IPS DF 4.7 (cell line): Measurements from ENCODE around the gene MAGEC3.
"Not testable (repeated sequence)": the region's sequence is repeated elsewhere in the genome, so short reads cannot be mapped to it uniquely, and the experiment has no call there.

Experiments used
- DNase-seq: peaks from one replicate; pipeline ENCODE4 v3.0.0-alpha.2; 2013; ENCODE audit warnings: low spot score; ENCODE audit errors: extremely low read depth

Gene MAGEC3, protein sequence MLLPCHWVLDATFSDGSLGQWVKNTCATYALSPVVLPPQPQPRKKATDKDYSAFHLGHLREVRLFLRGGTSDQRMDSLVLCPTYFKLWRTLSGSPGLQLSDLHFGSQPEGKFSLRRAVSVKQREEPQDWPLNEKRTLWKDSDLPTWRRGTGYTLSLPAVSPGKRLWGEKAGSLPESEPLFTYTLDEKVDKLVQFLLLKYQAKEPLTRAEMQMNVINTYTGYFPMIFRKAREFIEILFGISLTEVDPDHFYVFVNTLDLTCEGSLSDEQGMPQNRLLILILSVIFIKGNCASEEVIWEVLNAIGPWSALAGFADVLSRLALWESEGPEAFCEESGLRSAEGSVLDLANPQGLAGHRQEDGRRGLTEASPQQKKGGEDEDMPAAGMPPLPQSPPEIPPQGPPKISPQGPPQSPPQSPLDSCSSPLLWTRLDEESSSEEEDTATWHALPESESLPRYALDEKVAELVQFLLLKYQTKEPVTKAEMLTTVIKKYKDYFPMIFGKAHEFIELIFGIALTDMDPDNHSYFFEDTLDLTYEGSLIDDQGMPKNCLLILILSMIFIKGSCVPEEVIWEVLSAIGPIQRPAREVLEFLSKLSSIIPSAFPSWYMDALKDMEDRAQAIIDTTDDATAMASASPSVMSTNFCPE

DNA sequence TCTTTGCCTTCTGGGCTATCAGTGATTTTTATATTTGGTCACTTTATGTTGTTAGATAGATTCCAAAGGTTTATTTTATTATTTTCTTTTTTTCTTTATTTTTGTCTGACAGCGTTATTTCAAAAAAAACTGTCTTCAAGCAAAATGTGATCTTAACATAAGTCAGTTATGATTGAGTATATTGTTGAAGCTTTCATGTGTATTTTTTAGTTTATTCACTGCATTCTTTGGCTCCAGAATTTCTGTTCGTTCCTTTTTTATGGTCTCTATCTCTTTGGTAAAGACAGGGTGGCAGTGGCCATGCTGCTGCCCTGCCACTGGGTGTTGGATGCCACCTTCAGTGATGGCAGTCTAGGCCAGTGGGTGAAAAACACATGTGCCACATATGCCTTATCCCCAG, at the start of gene MAGEC3:
Gene MAGEC3 (plus strand): TSS at position 301 of the 400 bp plus-strand sequence. CDS start 0 bp downstream, at position 301.
- no peak for DNase-seq

DNA sequence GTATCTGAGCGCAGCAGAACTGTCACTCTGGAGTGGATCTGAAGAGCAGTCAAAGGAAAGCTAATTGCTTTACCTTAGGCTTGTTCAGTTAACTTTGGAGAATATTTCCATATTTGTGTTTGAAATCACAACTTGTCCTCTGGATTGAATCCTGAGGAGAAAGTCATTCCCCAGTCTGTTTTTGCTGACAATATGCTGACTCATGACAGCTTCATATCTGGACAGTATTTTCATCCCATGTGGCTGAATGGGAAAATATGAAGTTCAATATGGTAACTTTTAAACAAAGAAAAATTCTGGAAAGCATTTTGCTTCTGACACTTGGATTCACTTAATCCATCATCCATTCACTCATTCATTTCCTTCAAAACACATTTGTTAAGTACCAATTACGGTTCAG, 46.3 kb upstream of the MAGEC3 start:
- DNase-seq: no peak

DNA sequence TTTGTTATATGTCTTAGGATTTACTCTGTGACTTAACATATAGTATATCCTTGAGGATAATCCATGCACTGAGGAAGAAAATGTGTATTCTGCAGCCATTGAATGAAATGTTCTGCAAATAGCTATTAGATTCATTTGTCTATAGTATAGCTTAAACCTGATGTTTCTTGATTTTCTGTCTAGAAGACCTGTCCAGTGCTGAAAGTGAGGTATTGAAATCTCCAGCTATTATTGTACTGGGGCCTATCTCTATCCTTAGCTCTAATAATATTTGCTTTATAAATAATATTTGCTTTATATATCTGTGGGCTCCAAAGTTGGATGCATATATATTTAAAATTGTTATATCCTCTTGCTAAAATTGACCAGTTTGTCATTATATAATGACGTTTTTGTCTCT, 26.7 kb upstream of the MAGEC3 start:
- no peak for DNase-seq

DNA sequence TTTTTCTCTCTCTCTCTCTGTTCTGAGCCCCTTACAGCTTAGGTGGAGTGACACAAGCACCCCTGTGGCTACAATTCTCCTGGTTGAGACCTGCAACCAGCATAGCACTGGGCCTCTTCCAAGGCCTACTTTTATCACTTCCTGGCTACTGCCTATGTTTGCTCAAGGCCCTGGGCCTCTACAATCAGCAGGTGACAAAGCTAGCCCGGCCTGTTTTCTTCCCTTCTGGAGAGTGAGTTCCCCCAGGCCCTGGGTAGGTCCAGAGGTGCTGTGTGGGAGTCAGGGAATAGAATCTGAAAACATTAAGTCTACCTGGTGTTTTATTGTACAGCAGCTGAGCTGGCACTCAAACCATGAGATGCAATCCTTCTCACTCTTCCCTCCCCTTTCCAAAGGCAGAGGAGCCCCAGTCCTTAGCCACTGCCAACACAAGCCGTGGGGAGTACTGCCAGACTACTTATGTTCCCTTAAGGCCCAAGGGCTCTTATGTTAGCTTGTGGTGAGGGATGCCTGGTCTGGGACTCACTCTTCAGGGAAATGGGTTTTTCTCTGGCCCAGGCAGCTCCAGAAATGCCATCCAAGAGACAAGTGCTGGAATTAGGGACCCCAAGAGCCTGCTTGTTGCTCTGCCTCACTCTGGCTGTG, 23.8 kb upstream of the MAGEC3 start:
- DNase-seq: no peak

DNA sequence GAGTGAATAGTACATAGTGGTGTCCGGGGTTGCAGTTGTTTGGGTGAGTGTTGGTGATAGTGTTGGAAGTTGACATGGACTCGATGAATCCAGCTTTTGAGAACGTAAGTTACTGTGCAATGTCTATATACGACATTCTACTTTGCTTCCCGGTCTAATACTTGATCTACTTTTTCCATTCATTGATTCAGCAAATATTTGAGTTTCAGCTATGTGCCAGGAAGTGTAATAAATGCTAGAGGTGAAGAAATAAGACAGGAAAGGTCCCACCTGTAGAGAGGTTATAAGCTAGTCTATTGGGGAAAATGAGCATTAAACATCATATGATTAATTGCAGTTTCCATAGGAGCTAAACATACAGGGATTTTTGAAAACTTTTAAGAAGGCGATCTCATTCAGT, 22.2 kb upstream of the MAGEC3 start:
- no peak for DNase-seq

DNA sequence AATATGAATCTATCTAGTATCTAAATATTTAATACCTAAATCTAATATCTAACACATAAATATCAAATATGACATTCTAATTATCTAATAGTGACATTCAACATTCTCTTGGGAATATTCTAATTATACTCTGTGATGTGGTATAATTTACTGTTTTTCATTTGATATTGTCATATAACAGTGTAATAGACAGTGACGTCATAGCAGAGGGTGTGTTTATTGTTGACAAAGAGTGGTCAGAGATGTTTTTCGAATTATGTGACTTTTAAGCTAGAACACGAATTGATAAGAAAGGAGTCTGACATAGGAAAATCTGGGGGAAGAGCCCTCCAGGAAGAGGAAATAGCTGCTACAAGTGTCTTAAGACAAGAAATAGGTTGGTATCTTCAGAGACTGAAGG, 5.9 kb upstream of the MAGEC3 start:
- no peak for DNase-seq

DNA sequence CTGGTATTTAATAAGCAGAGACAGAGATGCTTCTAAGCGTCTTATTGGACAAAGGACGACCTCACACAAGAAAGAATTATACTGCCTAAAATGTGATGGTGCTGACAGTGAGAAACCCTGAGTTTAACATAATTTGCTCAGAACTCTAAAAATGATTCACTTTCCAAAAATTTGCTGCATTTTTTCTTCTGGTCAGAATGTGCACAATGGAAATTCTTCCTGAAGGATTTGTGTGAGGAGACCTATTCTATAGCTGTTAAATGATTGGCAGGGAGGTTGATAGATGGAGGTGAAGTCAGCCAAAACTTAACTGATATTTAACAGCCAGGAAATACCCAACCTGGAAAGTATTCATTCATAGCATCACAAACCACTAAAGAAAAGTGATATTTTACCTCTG, 1.7 kb downstream of the MAGEC3 start:
- no peak for DNase-seq

DNA sequence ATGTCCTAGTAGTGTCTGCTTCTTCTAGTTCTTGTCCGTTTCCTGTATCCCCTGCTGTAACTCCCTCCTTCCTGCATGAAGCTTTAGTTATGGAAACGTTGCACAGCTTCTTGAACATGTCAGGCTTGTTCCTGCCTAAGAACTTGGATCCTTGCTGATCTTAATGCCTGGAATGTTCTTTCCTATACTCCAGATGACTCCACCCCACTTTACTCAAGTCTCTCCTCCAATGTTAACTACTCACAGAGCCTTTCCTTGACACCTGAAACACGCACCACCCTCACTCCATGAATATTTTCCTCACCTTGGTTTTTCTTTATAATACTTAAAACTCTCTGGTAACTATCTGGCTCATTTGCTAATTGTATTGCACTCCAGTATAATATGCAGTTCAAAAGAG, 19.4 kb downstream of the MAGEC3 start:
- DNase-seq: no peak

DNA sequence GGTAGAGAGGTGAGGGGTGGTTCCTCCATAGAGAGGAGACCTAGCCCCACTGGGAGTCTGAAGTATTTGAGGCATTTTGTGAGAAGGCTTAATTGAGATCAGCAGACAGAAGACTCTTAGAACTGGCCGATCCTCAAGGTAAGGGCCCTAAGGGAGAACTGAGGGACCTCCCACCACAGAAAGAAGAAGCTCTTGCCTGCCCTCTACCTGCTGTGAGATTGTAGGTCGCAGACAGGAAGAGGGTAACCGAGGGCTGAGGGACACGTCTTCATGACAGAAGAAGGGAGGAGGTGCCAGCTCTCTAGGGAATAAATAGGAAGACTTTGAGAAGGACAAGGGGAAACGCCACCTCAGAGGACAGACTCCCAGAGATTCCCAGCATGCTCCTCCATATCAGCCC, 41.5 kb downstream of the MAGEC3 start:
- DNase-seq: no peak

DNA sequence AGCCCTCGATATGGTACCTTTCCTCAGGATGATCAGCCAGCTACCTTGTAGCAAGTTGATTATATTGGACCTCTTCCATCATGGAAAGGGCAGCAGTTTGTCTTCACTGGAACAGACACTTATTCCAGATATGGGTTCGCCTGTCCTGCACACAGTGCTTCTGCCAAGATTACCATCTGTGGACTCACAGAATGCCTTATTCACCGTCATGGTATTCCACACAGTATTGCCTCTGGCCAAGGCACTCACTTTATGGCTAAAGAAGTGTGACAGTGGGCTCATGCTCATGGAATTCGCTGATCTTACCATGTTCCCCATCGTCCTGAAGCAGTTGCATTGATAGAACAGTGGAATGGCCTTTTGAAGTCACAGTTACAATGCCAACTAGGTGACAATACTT, 50.7 kb downstream of the MAGEC3 start:
- DNase-seq: not testable (repeated sequence)

DNA sequence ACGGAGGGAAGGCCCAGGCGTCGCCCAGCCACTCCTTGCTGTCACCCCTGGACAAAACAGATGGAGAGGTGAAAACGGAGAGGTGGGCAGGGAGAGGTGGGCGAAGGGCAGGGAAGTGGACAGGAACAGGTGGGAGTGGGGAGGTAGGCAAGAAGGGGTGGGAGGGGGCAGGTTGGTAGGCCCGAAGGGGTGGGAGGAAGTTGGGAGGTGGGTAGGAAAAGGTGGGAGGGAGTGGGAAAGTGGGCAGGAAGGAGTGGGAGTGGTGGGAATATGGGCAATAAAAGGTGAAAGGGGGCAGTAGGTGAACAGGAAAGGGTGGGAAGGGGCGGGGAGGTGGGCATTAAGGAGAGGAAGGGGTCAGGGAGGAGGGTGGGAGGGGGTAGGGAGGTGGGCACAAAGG, 56.6 kb downstream of the MAGEC3 start:
- no peak for DNase-seq

DNA sequence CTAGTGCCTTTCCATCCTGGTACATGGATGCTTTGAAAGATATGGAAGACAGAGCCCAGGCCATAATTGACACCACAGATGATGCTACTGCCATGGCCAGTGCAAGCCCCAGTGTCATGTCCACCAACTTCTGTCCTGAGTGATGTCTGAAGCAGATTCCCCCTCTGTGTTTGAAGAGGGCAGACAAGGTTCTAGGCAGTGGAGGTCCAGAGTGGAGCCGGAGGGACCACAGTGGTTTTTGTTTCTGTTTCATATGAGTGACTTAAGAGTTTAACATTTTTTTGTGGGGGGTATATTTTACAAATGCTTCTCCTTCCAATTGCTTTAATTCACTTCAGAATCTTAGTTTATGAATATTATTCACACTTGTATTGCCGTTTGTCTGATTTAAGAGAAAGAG, 59.6 kb downstream of the MAGEC3 start:
- DNase-seq: no peak

DNA sequence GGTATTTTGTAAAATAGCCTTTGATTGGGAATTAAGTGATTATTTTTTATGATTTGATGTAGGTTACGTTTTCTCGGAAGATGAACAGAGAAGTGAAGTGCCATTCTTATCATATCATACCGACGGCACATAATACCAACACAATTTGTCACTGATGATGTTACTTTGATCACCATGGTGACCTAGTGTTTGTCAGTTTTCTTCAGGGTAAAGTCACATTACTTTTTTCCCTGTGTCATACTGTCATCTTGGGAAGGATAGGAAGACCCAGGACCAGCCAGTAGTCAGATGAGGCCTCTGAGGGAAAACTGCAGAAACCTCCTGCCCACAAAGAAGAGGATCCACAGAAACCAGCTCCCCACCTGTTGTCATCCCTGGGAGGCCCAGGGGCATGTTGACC, 64.2 kb downstream of the MAGEC3 start:
- no peak for DNase-seq

DNA sequence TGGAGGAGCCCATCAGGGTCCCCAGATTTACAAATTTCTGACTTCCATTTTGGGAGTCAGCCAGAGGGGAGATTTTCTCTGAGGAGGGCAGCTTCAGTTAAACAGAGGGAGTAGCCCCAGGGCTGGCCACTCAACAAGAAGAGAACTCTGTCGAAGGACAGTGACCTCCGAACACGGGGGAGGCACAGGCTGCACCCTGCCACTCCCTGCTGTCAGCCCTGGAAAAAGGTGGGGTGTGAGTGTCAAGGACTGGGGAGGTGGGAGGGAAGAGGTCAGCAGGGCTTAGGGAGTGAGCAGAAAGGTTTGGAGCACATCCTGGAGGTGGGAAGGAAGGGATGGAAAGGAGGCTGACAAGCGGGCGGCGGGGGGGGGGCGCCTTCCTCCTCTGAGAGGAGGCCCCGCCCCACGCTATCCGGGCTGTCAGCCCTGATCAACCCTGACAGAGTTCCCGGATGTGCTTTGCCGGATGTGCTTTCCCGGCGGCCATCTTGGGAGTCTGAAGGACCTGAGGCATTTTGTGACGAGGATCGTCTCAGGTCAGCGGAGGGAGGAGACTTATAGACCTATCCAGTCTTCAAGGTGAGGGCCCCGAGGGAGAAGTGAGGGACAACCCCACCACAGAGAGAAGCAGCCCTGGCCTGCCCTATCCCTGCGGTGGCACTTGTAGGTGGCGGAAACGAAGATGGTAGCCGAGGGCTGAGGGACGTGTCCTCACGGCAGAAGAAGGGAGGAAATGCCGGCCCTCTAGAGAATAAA, 65.5 kb downstream of the MAGEC3 start, which contains the start of gene MAGEC1:
Gene MAGEC1 (plus strand): TSS at position 495 of the 756 bp plus-strand sequence. CDS start 1,179 bp downstream, outside the sequence.
- DNase-seq: no peak

DNA sequence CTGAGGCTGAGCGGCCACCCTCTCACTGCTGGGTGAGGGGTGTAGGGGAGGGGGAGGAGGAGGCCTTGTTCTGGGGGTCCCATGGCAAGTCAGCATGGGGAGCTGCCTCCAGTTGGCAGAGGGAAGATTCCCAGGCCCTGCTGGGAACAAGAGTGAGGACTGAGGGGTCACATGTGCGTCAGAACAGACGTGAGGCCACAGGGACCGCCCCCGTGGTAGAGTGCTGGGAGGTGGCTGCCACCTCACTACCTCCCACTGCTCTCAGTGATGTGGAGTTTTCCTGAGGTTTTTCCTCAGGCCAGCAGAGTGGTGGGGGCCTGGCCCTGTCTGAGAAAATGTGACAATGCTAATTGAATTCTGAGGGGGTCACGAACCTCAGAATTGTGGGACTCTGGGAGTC, 66.1 kb downstream of the MAGEC3 start:
- DNase-seq: no peak

DNA sequence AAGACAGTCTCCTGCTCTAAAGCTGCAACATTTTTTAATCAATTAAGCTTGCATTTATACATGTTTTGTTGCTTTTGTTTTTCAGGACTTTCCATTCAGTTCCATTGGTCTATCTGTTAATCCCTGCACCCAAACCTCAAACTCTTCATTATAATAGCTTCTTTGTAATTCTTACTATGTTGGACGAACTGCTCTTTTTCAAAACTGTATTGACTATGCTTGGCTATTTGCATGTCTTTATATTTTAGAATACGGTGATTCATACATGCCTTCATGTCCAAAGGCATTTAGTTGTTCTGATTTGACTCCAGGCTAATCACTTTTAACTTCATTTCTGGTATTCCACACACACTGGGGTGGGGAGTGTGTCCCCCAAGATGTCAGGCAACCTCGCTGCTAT, 79.7 kb downstream of the MAGEC3 start:
- no peak for DNase-seq

DNA sequence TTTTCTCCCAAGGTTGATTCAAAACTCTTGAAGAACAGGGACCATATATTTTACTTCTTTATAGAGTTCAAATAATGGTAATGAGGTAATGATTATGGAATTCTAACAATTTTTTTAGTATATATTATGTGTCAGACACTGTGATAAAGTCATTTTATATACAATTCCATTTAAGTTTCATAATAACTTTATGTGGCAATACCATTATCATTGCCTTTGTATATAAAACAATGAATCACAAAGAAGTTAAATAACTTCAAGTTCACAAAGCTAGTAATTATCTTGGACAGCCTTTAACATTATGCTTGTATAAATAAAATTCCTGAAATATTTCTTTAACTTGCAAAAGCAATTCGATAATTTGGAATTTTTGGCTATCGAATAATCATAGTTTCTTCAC, 86.2 kb downstream of the MAGEC3 start:
- no peak for DNase-seq

DNA sequence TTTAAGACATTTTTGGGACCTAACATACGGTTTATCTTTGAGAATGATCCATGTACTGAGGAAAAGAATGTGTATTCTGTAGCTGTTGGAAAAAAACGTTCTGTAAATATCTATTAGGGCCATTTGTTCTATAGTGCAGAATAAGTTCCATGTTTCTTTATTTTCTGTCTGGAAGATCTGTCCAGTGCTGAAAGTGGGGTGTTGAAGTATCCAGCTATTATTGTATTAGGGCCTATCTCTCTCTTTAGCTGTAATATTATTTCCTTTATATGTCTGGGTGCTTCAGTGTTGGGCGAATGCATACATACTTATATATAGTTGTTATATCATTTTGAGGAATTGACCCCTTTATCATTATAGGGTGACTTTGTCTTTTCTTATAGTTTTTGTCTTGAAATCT, 90.3 kb downstream of the MAGEC3 start:
- DNase-seq: no peak

DNA sequence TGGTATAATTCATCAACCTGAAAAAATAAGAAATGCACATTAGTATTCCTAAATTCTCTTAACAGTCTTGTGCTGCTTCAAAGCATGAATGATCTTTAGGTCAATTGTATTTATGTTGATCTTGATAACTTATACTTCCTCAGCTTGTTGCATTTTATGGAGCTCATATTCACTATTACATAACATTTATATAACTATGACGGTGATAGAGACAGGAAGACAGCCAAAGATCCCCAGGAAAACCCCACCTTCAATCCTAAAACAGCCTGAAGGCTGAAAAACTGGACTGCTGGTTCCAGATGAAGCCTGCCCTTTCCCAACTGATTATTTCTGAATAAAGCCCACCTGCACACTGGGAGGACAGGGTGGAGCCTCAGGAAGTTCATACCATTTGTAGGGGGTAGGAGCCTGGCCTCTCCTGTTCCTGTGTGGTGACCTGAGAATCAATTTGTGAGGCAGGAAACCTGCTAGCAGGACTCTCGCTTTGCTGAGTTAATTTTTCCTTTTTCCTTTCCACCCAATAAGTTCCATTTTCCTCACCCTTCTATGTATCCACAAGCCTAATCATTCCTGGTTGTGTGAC, 96.0 kb downstream of the MAGEC3 start:
- DNase-seq: no peak

DNA sequence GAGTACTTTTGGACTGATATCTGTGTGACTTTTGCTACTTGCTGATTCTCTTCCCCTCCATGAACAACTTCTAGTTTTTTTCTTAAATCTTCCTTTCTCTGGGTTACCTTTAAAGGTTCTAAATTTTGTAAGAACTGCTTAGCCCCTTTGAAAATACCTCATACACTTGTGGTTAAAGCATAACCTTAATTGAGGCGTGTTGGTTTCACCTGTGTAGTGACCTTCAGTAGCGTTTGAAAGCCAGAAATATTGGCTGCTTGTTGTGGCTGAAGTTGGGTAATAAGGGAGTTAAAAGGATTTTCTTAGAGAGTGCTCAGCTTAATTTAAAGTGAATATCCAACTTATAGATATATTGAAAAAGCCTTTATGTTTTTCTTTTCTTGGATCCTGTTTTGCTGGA, 97.5 kb downstream of the MAGEC3 start:
- DNase-seq: no peak

DNA sequence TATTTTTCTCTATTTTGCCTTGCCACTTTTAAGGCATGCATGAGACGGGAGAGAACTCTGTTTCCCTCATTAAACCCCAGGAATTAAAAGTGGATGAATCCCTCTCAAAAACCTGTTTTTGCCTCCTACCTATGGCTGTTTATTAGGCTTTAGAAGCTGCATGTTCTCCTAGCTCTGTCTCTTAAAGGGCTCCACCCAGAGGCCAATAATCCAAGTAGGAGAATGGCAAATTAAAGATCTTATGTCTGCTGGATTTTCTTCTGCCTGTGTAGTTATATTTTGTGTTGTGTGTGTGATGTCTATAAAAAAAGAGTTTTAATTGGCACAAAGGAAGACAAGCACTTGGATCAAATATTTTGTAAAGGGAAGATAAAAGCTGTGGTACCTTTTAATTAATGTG, 98.0 kb downstream of the MAGEC3 start:
- DNase-seq: no peak
